Epithelial cell of esophagus (primary cell): ENCODE data around the gene LINGO1.

Experiments used
- DNase-seq: peaks from one replicate; pipeline ENCODE4 v3.0.0; 2010; ENCODE audit warnings: low read depth
- H3K4me3 ChIP-seq: 2 replicates; pipeline ENCODE4 v1.5.1; 2011; ENCODE audit warnings: mild to moderate bottlenecking, low read length, control low read depth
- TF ChIP-seq, protein P1 (sequence below): IDR thresholded peaks from 2 replicates; pipeline ENCODE4 v1.5.1; 2011; ENCODE audit warnings: low read depth, mild to moderate bottlenecking, low read length, control low read depth, inconsistent platforms; ENCODE audit not compliant: insufficient read depth; ENCODE audit errors: missing control alignments

LINGO1 gene, protein sequence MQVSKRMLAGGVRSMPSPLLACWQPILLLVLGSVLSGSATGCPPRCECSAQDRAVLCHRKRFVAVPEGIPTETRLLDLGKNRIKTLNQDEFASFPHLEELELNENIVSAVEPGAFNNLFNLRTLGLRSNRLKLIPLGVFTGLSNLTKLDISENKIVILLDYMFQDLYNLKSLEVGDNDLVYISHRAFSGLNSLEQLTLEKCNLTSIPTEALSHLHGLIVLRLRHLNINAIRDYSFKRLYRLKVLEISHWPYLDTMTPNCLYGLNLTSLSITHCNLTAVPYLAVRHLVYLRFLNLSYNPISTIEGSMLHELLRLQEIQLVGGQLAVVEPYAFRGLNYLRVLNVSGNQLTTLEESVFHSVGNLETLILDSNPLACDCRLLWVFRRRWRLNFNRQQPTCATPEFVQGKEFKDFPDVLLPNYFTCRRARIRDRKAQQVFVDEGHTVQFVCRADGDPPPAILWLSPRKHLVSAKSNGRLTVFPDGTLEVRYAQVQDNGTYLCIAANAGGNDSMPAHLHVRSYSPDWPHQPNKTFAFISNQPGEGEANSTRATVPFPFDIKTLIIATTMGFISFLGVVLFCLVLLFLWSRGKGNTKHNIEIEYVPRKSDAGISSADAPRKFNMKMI

DNA sequence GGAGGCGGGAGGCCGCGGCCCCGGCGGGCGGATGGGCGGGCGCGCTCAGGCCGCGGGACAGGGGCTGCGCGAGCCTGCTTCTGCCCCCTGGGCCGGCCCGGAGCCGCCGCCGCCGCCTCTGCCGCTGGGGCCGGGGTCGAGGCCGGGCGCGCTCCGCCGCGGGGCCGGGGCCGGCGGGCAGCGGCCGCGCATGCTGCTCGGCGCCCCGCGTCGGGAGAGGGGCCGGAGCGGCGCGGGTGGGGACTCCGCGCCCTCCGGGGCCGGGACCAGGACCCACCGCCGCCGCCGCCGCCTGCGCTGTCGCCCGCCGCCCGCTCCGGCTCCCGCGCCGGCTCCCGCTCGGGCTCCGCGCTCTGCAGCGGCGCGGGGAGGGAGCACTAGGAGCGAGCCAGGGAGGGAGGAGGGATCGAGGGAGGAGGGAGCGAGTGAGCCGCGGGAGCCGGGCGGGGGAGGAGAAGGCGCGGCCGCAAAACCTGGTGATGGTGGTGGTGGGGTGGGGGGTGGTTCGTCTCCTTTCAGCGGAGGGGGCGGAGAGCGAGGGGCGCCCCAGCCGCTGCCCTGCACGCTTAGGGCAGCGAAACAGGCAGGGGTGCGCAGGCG lies at the start of gene LINGO1:
Gene LINGO1, minus strand, starts transcription at position 379 of the 600 bp plus-strand sequence. CDS start 597 bp downstream, outside the sequence.
- TF ChIP-seq, protein P1, sequence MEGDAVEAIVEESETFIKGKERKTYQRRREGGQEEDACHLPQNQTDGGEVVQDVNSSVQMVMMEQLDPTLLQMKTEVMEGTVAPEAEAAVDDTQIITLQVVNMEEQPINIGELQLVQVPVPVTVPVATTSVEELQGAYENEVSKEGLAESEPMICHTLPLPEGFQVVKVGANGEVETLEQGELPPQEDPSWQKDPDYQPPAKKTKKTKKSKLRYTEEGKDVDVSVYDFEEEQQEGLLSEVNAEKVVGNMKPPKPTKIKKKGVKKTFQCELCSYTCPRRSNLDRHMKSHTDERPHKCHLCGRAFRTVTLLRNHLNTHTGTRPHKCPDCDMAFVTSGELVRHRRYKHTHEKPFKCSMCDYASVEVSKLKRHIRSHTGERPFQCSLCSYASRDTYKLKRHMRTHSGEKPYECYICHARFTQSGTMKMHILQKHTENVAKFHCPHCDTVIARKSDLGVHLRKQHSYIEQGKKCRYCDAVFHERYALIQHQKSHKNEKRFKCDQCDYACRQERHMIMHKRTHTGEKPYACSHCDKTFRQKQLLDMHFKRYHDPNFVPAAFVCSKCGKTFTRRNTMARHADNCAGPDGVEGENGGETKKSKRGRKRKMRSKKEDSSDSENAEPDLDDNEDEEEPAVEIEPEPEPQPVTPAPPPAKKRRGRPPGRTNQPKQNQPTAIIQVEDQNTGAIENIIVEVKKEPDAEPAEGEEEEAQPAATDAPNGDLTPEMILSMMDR: no peak
- H3K4me3 ChIP-seq: peak within 1 kb of the TSS; percentile 29
- DNase-seq: peak; percentile 24

DNA sequence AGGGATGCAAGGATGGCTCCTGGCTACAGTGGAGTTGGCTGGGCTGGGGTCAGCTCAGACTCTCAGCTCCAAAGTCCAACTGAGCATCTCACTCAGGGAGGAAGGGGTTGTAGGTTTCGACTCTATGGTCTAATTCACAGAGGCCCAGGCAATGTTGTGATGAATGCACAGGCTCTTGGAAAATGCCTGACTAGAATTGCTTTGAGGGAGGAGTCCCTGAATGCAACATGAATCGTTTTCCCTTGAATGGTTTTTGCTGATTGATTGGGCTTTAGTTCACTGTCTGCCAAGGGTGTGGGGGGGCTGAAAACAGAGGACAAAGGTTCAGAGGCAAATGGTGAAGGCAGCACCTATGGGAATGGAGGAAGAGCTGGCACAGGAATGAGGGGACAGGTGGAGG lies 48.6 kb upstream of the LINGO1 start:
- DNase-seq: no peak
- TF ChIP-seq, protein P1: no peak
- no peak overlapping the region for H3K4me3 ChIP-seq

DNA sequence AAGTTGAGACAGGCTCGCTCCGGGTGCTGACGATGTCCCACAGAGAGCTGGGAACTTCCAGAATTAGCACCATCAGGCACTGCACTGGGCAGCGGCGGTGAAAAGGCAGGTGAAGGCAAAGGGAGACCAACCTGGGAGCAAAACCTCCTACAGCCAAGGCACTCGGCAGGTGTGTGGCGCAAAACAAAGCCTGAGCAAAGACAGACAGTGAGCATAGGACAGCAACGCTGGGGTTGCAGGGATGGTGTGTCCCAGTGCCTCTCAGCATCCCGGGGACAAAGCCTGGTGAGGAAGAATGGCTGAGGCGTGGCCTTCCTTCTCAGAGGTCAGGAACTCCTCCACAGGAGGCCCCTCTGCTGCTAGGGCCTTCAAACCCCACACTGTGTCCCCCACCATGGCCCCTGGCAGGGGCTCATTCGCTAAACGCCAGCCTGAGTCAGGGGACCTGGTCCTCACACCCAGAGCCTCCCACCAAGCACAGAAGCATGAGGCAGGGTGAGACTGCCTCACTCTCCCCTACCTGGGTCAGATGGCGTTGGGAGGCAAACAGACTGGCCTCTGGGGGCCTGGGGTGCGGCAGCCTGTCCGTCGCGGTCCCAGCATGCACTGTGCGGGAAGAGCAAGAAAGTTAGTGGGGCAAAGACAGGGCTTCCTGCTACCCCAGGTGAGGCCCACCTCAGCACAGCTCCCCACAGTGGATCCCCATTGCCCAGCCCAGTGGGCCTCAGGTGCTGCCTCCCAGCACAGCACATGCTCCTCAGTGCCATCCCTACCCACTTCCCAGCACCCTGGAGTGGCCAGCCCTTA lies 44.1 kb upstream of the LINGO1 start:
- TF ChIP-seq, protein P1: no peak
- no peak for DNase-seq

DNA sequence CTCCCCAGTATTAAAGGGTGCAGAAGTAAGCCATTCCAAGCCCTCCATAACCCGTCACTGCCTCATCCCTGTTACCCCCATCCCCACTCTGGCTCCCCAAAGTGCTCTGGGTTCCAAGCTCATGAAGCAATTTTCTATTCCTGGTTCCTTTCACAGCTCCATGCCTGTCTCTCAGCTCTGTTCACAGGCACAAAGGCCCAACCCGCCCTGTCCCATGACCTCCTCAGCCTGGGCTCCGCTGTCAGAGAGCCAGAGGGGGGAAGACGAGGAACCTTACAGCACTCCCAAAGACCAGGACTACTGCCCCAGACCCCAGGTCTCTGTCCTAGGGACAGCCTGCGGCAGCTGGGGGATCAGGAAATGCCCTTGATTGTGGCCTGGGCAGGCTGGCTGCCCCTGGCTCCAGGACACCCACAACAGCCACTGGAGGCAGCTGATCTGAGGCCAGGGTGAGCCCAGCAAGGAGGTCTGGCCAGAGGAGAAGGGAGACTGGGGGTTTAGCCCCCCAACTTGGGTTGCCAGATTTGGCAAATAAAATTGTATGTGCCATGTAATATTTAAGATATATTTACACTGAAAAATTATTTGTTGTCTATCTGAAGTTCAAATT lies 43.2 kb upstream of the LINGO1 start:
- TF ChIP-seq, protein P1: no peak

More for the DNA sequence above, 44.1 kb upstream of the LINGO1 start:
- no peak overlapping the region for H3K4me3 ChIP-seq

DNA sequence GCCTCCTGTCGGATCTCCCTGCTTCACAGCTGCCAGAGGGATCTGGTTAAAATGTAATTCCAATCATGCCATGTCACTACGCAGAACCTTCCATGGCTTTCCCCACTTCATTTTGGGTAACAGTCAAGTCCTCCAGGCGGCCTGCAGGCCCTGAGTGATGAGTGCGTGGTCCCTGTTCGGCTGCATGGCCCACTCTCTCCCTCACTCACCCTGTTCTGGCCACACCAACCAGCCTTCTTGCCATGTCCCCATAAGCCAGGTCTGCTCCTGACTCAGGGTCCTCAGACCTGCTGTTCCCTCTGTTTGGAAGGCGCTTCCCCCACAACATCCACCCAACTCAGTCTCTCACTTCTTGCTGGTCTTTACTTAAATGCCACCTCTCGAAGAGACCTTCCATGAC lies 41.6 kb upstream of the LINGO1 start:
- no peak overlapping the region for H3K4me3 ChIP-seq
- TF ChIP-seq, protein P1: no peak
- no peak for DNase-seq

More for the DNA sequence above, 43.2 kb upstream of the LINGO1 start:
- no peak for DNase-seq
- H3K4me3 ChIP-seq: no peak overlapping the region

DNA sequence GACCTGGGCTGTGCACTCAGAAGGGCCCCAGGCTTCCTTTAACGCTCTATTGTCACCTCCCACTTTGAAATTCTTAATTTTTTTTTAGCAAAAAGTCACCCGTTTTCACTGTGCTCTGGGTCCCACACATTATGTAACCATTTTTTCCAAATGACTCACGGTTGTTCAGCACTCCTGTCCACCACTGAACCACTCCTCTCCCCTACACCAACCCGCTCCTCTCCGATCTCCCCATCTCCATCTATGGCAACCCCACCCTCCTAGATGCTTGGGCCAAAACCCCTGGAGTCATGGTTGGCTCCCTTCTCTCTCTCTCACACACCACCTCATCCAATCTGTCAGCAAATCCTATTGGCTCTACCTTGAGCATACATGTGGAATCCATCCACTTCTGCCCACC lies 41.2 kb upstream of the LINGO1 start:
- DNase-seq: no peak
- TF ChIP-seq, protein P1: no peak
- no peak overlapping the region for H3K4me3 ChIP-seq
